ENCODE results near the gene CLCN5. TPM values are rescaled to one million over a fixed set of nuclear protein-coding genes. Genes with fewer than 3 reads are reported as not detected.

The CLCN5 gene
- total and polyA plus RNA-seq, 10 of the 15 experiments (the other 5 are each of a cell fraction or from before 2014, with no cell fraction given), result 0.33 to 3.8 (median 2.6) TPM

DNA sequence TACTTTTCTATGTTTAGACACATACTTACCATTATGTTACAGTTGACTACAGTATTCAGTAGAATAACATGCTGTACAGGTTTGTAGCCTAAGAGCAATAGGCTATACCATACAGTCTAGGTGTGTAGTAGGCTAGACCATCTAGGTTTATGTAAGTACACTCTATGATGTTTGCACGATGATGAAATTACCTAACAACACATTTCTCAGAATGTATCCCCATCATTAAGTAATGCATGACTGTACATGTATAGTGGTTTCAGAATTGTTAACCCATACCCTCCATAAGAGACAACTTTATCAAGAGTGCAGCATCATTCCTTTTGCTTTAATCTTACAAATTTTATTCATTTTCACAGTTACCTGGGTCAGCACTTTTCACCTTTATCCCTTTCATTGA, 126.8 kb downstream of the CLCN5 start:
- ATAC-seq (no peak), DNase-seq (ENCODE audit: low read depth, low spot score) (no peak), FAIRE-seq (no peak)
- BruUV-seq (replicated peaks), result no TSS peak
- Histone ChIP-seq H2AFZ (ENCODE audit: control insufficient read depth, low read depth, low read length) (no peak overlapping the region), H3K79me2 (ENCODE audit: control insufficient read depth, insufficient read depth, low read length) (no peaks in the 10 kb centered on the region), H3K27ac (ENCODE audit: control insufficient read depth, insufficient read depth) (no peak overlapping the region), H3K36me3 (ENCODE audit: control insufficient read depth in 2 of 2, insufficient read depth in 2 of 2, low read length in 1 of 2) (no peaks in the 10 kb centered on the region), H3K9me3 (replicated peaks; ENCODE audit: control insufficient read depth, insufficient read depth, low read length) (no peaks in the 10 kb centered on the region), H3K9ac (ENCODE audit: control insufficient read depth, insufficient read depth, low read length) (no peak overlapping the region), H3K4me2 (ENCODE audit: control insufficient read depth, insufficient read depth) (no peak overlapping the region), H4K20me1 (ENCODE audit: control insufficient read depth, insufficient read depth) (no peaks in the 10 kb centered on the region), H3K4me1 (ENCODE audit: control insufficient read depth, insufficient read depth, low read length) (no peaks in the 10 kb centered on the region), H3K27me3 (replicated peaks in 1 of 2; ENCODE audit: control insufficient read depth in 2 of 2, insufficient read depth in 2 of 2, low read length in 1 of 2) (no peaks in the 10 kb centered on the region), H3K4me3 (no peak overlapping the region)
- 35% methylated on average over 1 of the region's 1 CpG for WGBS (ENCODE audit: insufficient coverage, insufficient replicate concordance, low lambda C conversion rate, missing lambda C conversion rate)
- ChIA-PET SMC1A (ENCODE audit: uncharacterized antibody, unreplicated experiment) (no interaction called here), POLR2A (no interaction called here), RAD21 (ENCODE audit: unreplicated experiment) (no interaction called here), CTCF (no interaction called here)
- TF ChIP-seq FOXK2 (IDR thresholded peaks at IDR 0.05) (no peak), ESRRA (IDR thresholded peaks at IDR 0.05; ENCODE audit: low read length) (no peak)
- in situ Hi-C loops (cut with MboI) (no loop called here), intact Hi-C loops (cut with micrococcal nuclease; ENCODE audit: unreplicated experiment) (no loop called here)

DNA sequence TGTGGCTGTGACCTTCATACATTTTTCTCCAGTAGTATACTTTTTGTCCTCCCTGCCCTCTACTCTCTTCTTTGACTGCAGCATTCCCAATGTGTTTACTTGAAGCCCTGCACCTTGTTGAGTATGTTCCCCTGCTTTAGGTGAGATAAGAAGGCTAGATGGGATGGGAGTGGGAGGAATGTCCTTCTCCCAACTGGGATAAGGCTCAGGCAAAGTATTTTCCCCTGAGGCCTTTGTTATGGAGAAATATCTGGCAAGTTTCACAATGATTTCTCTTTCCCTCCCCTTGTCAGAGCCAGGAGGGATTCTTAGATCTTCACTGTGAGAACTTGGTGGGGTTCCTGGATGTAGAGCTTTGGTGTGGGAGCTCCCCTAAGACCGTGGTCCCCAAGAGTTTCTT, 131.8 kb downstream of the CLCN5 start:
- ATAC-seq (no peak), DNase-seq (ENCODE audit: low read depth, low spot score) (no peak), FAIRE-seq (no peak)
- Histone ChIP-seq H3K4me2 (ENCODE audit: control insufficient read depth, insufficient read depth) (no peak overlapping the region), H3K36me3 (ENCODE audit: control insufficient read depth in 2 of 2, insufficient read depth in 2 of 2, low read length in 1 of 2) (no peaks in the 10 kb centered on the region), H4K20me1 (ENCODE audit: control insufficient read depth, insufficient read depth) (no peaks in the 10 kb centered on the region), H3K4me1 (ENCODE audit: control insufficient read depth, insufficient read depth, low read length) (no peaks in the 10 kb centered on the region), H3K9me3 (replicated peaks; ENCODE audit: control insufficient read depth, insufficient read depth, low read length) (no peaks in the 10 kb centered on the region), H3K27me3 (replicated peaks in 1 of 2; ENCODE audit: control insufficient read depth in 2 of 2, insufficient read depth in 2 of 2, low read length in 1 of 2) (no peaks in the 10 kb centered on the region), H3K27ac (ENCODE audit: control insufficient read depth, insufficient read depth) (no peak overlapping the region), H3K79me2 (ENCODE audit: control insufficient read depth, insufficient read depth, low read length) (no peaks in the 10 kb centered on the region), H2AFZ (ENCODE audit: control insufficient read depth, low read depth, low read length) (no peak overlapping the region), H3K9ac (ENCODE audit: control insufficient read depth, insufficient read depth, low read length) (no peak overlapping the region), H3K4me3 (no peak overlapping the region)
- BruUV-seq (replicated peaks), result no TSS peak
- TF ChIP-seq, protein P1, sequence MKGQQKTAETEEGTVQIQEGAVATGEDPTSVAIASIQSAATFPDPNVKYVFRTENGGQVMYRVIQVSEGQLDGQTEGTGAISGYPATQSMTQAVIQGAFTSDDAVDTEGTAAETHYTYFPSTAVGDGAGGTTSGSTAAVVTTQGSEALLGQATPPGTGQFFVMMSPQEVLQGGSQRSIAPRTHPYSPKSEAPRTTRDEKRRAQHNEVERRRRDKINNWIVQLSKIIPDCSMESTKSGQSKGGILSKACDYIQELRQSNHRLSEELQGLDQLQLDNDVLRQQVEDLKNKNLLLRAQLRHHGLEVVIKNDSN (IDR thresholded peaks at IDR 0.05; ENCODE audit: borderline replicate concordance, extremely low read length, insufficient read depth, low read depth, low read length), result no peak
- TF ChIP-seq, protein P2, sequence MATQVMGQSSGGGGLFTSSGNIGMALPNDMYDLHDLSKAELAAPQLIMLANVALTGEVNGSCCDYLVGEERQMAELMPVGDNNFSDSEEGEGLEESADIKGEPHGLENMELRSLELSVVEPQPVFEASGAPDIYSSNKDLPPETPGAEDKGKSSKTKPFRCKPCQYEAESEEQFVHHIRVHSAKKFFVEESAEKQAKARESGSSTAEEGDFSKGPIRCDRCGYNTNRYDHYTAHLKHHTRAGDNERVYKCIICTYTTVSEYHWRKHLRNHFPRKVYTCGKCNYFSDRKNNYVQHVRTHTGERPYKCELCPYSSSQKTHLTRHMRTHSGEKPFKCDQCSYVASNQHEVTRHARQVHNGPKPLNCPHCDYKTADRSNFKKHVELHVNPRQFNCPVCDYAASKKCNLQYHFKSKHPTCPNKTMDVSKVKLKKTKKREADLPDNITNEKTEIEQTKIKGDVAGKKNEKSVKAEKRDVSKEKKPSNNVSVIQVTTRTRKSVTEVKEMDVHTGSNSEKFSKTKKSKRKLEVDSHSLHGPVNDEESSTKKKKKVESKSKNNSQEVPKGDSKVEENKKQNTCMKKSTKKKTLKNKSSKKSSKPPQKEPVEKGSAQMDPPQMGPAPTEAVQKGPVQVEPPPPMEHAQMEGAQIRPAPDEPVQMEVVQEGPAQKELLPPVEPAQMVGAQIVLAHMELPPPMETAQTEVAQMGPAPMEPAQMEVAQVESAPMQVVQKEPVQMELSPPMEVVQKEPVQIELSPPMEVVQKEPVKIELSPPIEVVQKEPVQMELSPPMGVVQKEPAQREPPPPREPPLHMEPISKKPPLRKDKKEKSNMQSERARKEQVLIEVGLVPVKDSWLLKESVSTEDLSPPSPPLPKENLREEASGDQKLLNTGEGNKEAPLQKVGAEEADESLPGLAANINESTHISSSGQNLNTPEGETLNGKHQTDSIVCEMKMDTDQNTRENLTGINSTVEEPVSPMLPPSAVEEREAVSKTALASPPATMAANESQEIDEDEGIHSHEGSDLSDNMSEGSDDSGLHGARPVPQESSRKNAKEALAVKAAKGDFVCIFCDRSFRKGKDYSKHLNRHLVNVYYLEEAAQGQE (IDR thresholded peaks at IDR 0.05; ENCODE audit: low read depth, low read length), result no peak
- TF ChIP-seq SMAD1 (IDR thresholded peaks at IDR 0.05; ENCODE audit: low read depth, partially characterized antibody), result no peak
- no peak for TF ChIP-seq NR2C2 (IDR thresholded peaks at IDR 0.05; ENCODE audit: borderline replicate concordance, control insufficient read depth, insufficient read length, low read depth)
- TF ChIP-seq EGR1 (IDR thresholded peaks at IDR 0.05; ENCODE audit: borderline replicate concordance in 1 of 2, low read depth in 2 of 2, low read length in 2 of 2), result no peak
- no peak for TF ChIP-seq TARDBP (IDR thresholded peaks at IDR 0.05; ENCODE audit: borderline replicate concordance)
- 0% methylated on average over 1 of the region's 1 CpG for WGBS (ENCODE audit: insufficient coverage, insufficient replicate concordance, low lambda C conversion rate, missing lambda C conversion rate)
- ChIA-PET SMC1A (ENCODE audit: uncharacterized antibody, unreplicated experiment) (no interaction called here), CTCF (no interaction called here), RAD21 (ENCODE audit: unreplicated experiment) (no interaction called here), POLR2A (interaction anchor here (0.5 kb wide), 1 partner anchor 24 kb away, joined by 3 read pairs; no protein-coding TSS in a partner anchor)
- intact Hi-C loops (cut with micrococcal nuclease; ENCODE audit: unreplicated experiment) (no loop called here), in situ Hi-C loops (cut with MboI) (no loop called here)
